ENCODE results near the gene GARNL3.
A peak's percentile ranks its signal among the peaks of the same experiment; 100 is the strongest.

The GARNL3 gene

DNA sequence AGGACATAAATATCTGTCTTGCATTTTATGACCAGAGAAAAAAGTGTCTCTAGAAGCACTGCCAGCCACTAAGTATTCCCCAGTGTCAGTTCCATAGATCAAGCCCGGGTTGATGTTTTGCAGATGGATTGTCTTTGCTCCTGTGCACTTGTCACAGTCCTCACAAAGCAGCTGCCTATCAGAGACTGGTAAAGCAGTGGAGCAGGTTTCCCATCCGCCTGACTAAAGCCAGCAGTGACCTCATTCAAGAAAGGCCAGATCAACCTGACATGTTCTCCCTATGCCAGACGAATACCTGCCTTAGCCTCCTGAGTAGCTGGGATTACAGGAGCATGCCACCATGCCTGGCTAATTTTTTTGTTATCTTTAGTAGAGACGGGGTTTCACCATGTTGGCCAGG lies 26.8 kb upstream of the GARNL3 start:
- DNase-seq (ENCODE audit: low read depth in 2 of 2) = no peak

DNA sequence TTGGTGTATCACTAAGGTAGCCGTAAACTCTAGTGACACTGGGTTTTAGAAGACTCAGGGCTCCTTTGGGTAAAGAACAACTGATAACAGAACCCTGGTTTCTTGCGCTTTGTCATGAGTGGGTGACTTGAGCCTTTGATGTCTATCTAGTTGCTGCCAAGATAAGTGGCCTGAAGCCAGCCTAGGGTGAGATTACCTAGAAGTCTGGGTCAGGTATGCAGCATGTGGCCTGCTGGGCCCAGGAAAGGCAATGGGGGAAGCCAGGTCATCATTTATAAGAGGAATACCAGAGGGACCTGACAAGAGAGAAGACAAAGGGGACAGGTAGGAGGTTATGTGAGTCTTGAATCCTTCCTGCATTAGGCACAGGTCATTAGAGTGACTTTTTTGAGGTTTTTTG lies 23.2 kb upstream of the GARNL3 start:
- DNase-seq (ENCODE audit: low read depth in 2 of 2) = no peak

DNA sequence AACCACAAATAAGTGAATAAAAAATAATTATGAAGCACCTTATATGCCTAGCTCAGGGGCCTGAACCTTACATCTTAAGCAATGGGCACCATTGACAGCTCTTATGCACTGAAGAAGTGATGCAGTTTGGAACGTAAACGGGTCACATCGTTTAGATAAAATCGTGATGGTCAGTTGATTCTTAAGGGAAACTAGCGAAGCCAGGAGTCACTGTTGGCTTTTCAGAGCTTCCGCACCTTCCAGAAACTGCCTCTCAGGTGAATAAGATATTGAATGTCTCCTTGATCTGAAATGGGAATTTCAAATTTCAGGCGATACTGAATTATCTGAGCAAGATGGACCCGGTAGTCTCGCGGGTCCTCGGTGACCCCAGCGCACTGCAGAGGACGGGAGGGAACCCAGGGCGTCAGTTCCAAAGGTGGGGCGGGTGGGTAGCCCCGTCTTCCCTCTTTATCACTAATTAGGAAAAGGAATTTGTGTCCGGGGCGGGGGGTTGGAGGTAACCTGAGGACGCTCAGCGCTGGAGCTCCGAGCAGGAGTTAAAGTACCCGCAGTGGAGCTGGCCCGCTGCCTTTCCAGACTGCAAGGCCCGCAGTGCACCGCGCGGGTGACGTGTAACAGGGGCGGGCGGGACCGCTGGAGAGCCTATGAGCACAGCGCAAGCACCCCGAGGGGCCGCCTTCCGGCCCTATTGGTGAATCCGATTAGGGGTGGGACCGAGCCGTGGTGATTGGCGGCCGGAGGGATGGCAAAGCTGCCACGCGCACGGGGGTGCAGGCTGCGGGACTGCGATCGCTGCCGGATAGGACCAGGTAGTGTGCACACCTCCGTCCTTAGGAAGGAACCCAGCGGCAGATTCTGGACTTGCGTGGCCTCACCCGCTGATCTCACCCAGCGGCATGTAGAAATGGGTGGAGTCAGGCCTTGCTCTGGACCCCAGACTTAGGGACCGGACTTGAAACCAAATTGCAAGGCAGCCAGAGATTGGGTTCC lies 19.7 kb upstream of the GARNL3 start:
- peak; percentile 87 to 88 for DNase-seq (ENCODE audit: low read depth in 2 of 2)

- no peak for DNase-seq (ENCODE audit: low read depth in 2 of 2)
These were observed 18.9 kb upstream of the GARNL3 start for GRCh38 chr9:127245637-127246164.

DNA sequence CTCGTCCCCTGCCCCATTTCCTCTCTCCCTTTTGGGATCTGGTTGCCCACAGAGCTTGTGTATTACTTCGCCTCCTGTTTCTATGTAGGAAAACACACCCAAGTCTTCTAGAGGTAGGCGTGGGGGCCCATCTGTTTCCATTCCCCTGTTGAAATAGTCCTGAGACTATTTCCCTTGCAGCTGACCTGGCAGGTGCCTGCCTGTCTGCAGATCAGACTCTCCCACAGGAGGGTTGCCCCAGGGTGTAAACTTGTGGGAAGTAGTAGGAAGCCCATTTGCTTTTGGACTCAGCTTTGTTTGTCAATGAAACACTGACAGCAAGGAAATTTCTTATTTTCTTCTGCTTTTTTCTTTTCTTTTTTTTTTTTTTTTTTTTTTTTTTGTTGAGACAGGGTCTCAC lies 16.3 kb upstream of the GARNL3 start:
- DNase-seq (ENCODE audit: low read depth in 2 of 2) = no peak

GRCh38 chr9:127249877-127250276 lies 14.7 kb upstream of the GARNL3 start:
- DNase-seq (ENCODE audit: low read depth in 2 of 2) = no peak

DNA sequence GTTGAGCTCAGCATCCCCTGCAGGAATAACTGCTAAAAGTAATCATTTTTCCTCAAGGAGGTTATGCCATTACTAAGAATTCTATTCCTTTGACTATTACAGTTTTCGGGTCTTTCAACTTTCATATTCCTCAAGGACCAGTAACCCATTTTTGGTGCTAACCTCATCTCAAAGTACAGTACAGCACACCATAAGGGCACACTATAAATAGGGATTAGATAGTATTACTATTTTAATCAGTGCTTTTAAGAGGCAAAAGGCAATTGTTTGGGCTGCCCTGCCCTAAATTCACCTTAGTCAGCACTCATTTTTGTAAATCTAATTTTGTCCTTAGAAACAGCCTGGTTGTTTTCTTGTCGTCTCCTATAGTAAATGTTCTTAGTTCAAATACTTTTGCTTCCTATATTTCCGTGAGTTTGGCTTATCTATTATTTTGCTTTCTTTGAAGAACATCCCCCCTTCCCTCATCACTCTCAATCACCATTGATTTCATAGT lies 13.6 kb upstream of the GARNL3 start:
- no peak for DNase-seq (ENCODE audit: low read depth in 2 of 2)

GRCh38 chr9:127252410-127253318 lies 11.9 kb upstream of the GARNL3 start:
- no peak for DNase-seq (ENCODE audit: low read depth in 2 of 2)

GRCh38 chr9:127253446-127253845 lies 11.1 kb upstream of the GARNL3 start:
- no peak for DNase-seq (ENCODE audit: low read depth in 2 of 2)

DNA sequence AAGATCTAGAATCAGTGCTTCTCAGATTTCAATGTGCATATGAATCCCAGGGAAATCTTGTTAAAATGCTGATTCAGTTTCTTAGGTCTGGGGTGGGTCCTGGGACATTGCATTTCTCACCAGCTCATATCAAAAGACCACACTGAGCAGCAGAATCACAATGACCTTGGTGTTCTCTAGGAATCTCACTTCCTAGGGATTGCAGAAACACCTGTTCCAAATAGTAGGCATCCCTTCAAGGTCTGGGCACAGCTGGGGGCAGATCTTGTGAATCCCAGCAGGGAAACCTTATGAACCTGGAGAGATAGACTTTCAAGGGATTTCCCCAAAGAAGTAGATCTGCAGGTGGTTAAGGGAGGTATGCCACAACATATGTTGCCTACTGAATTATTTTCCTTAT lies 8.9 kb upstream of the GARNL3 start:
- DNase-seq (ENCODE audit: low read depth in 2 of 2) = no peak

DNA sequence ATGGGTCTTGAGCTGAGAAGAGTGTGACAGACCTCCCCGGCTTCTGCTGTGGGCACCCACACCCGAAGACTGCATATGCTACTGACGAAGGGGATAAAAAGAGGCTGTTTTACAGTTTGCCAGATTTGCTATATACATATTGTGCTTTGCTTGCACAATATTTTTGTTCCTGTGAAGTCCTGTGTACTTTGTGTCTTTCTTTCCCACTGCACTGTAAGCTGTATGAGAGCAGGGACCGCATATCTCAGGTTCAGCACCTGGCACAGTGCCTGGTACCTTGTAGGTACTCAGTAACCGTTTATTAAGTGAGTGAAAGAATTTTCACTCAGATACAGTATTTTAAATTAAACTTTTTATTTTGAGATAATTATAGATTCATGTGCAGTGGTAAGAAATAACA lies 8.2 kb upstream of the GARNL3 start:
- DNase-seq (ENCODE audit: low read depth in 2 of 2) = no peak

- DNase-seq (ENCODE audit: low read depth in 2 of 2) = no peak
These were observed 5.7 kb upstream of the GARNL3 start for GRCh38 chr9:127258606-127259471.

GRCh38 chr9:127262602-127263001 lies 2.0 kb upstream of the GARNL3 start:
- no peak for DNase-seq (ENCODE audit: low read depth in 2 of 2)

DNA sequence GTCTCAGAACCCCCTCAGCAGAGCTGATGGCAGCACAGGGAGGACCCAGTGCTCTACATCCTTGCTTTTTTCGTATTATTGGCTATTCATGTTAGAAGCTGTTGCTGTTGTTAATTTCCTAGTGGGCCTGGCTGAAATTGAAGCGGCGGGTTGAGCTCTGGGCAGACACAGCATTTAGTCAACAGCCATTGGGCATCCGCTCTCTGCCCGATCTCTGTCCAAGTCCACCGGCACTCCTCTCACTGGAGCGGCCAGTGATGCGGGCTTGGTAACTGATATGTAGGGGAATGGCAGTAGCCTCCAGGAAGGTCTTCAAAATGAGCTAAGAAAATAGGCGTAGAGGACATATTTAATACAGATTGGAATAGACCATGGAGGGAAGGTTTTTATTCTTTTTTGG lies 1.3 kb upstream of the GARNL3 start:
- no peak for DNase-seq (ENCODE audit: low read depth in 2 of 2)

GRCh38 chr9:127263664-127264063 lies 910 bp upstream of the GARNL3 start:
- no peak for DNase-seq (ENCODE audit: low read depth in 2 of 2)

DNA sequence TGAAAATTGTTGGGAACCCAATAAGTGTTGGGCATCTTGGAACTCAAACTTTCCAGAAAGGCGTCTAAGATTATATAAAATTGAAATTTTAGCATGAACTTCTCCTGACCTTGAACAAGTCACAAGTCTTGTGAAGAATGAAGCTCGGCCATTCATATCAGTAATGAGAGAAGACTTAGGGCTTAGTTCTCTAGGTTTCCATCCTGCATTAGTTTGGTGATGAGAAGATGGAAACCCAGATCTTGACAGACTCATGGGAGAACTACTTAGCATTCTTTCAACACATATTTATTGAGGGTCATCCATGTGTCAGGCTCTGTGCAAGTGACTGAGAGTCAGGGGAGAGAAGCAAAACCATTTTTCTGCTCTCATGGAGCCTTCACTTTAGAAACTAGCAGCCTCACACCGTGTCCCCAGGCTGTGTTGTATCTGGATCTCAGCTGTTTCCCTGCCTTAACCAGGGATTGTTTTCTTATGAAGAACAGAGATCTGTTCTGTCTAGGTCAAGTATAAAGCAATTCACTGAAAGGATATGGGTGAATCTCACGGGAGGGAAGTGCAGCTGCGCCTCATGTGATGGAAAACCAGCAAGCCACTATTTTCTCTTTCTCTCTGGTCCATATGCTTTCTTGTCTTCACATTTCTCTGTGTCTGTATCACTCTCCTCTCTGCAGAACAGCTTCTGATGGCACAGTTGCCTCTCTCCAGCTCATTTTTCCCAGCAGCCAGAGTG lies 3.4 kb downstream of the GARNL3 start:
- no peak for DNase-seq (ENCODE audit: low read depth in 2 of 2)

DNA sequence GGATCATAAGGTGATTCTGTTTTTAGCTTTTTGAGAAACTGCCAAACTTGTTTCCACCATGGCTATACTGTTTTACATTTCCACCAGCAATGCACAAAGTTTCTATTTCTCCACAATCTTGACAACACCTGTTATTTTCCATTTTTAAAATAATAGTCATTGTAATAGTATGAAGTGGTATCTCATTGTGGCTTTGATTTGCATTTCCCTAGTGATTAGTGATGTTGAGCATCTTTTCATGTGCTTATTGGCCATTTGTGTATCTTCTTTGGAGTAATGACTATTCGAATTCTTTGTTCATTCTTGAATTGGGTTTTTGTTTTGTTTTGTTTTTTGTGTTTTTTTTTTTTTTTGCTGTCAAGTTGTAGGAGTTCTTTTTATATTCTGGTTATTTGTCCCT lies 4.9 kb downstream of the GARNL3 start:
- DNase-seq (ENCODE audit: low read depth in 2 of 2) = no peak

DNA sequence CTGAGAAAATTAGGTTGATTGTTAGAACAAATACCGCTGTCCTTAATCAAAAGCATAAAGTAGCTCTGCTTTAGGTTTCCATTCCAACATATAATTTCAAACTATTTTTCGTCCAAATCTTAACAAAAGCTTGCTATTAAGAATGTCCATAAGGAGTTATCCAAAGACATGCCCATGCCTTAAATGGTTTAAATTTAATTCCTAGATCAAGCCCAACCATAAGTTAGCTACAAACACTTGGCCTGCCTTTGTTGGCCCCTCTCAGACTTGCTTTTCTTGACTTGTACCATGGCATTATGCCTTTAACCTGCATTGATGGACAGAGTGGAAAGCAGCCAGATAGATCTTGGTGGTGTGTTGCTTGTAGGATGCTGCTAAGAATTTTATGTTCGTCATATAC lies 8.8 kb downstream of the GARNL3 start:
- no peak for DNase-seq (ENCODE audit: low read depth in 2 of 2)

GRCh38 chr9:127277099-127277498 lies 12.5 kb downstream of the GARNL3 start:
- no peak for DNase-seq (ENCODE audit: low read depth in 2 of 2)

DNA sequence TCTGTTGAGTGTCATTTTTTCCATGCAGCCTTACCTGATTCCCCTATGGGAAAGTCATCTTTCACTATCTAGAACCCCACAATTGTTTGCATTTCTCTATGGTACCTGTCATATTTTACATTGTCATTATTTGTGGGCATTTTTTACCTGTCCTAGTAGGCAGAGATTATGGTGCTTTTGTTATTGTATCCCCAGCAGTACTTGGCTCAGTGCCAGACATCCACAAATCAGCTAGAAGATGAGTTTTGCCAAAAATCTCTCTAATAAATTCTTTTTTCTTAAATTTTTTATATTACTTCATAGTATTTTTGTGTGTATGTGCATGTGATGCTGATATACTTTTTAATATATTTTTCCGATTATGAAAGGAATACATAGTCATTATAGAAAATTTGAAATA lies 13.2 kb downstream of the GARNL3 start:
- no peak for DNase-seq (ENCODE audit: low read depth in 2 of 2)

DNA sequence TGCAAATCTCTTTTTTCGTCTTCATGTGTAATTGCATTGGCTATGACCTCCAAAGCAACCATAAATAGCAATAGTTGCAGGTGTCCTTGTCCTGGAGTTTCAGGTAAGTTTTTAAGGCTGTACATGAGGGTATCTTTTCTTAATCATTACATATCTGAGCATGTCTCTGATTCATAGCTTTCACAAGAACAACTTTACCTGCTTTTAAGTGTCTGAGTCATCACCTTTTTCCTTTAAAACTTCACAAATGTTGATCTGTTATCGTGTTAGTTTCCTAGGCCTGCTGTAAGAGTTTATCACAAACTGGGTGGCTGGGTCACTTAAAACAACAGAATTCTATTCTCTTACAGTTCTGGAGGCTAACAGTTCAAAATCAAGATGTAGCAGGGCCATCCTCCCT lies 13.8 kb downstream of the GARNL3 start:
- no peak for DNase-seq (ENCODE audit: low read depth in 2 of 2)

Data from stimulated activated CD8-positive, alpha-beta memory T cell treated with anti-CD3 and anti-CD28 coated beads, Interleukin-7, amount 100 ng/mL, for 1 hour (primary cell).